GM19193 (cell line): ENCODE data around the gene SOD3.

Source experiments
- POLR2A ChIP-seq: IDR thresholded peaks from 4 replicates; pipeline ENCODE4 v1.6.1; 2011; ENCODE audit not compliant: insufficient read depth, insufficient read length; ENCODE audit errors: extremely low read depth

The SOD3 gene

DNA sequence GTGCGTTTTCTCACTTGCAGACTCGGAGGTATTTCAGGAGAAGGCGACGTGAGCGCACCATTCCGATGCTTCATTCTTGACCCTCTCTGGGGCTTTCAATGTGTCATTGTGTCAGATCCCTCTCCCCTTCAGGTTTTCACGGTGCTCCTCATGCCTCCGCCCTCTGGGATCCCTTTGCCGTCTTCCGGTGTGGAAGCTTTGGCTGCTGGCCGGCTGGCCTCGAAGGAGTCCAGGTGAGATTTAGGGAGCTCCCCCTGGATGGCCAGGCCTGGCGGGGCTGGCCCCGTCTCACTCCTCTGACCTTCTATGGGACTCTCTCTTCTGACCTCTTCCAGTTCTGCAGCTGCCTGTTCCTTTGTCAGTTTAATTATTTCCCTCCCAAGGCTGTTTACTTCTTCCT is 12.9 kb downstream of the SOD3 start:
- no peak for TF ChIP-seq POLR2A

- no peak for TF ChIP-seq POLR2A
Measured at GRCh38 chr4:24808955-24809354, 13.6 kb downstream of the SOD3 start.

GRCh38 chr4:24809376-24809775 is 14.0 kb downstream of the SOD3 start:
- no peak for TF ChIP-seq POLR2A

DNA sequence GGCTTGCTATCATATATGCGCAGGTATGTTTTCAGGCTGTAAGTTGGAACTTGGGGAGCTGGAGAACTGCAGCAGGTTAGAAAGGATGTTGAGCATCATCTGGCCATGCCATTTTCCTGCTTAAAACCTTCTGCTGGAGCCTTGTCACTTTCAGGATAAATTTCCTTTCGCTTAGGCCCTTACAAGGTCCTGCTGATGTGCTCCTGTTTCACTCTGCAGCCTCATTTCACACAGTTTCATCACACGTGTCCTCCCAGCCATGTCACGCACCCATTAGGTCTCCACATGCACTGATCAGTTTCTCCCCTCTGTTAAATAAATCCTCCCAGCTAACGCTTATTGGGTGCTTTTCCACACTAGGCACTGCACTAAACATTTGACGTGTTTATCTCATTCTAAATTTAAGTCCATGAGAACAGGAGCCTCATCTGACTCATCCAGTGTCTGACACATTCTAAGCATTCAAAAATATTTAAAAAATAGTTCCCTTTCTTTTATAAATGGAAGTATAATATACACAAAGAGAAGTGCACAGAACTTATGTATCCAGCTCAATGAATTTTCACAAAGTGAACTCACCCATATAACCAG is 14.5 kb downstream of the SOD3 start:
- TF ChIP-seq POLR2A: no peak

DNA sequence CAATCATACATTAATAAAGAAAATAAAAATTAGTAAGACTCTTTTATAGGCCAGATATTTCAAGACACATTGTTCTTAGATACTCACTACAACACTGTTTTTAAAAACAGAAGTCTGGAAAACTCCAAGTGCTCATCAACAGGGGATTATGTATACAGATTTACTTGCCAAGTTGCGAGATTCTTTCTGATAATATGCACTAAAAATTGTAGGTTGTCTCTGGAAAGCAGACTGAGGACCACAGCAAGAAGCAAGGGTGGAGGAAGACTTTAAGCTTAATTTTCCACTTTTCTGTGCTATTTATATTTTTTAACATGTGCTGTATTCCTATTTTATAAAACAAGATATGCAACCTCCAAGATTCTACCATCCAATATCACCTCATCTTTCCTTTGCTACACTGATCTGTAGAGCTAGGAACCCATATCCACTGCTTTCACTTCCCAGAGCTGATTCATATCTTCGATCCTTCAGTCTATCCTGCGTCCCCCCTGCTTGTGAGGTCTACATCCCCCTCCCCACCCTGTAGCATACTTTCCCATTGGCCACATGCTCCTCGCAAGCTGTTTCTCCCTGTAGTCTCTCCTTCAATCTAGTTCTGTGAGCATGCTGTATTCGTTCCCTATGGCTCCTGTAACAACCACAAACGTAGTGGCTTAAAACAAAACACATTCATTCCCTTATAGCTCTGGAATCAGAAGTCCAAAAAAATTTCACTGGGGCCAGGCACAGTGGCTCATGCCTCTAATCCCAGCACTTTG is 15.7 kb downstream of the SOD3 start:
- no peak for TF ChIP-seq POLR2A

GRCh38 chr4:24813732-24814131 is 18.4 kb downstream of the SOD3 start:
- TF ChIP-seq POLR2A: no peak

GRCh38 chr4:24816797-24817196 is 21.4 kb downstream of the SOD3 start:
- no peak for TF ChIP-seq POLR2A

DNA sequence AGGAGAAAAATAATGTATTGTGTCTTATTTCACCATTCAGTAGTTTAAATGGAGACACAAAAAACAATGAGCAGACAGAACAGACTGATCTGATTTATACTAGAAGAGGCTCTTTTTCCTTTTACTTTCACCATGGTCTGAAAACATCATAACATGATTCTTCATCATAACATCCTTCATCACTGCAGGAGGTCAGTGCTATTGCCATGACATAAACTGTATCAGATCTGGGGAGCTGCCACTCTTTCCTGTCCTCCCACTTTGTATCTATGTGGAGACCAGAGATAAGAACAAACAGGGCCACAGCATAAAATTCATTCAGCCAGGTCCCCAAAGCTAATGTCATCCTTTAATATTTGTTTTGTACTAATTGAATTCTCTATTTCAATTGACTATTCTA is 25.2 kb downstream of the SOD3 start:
- no peak for TF ChIP-seq POLR2A

GRCh38 chr4:24824720-24825119 is 29.3 kb downstream of the SOD3 start:
- no peak for TF ChIP-seq POLR2A

GRCh38 chr4:24831637-24832036 is 36.3 kb downstream of the SOD3 start:
- no peak for TF ChIP-seq POLR2A

DNA sequence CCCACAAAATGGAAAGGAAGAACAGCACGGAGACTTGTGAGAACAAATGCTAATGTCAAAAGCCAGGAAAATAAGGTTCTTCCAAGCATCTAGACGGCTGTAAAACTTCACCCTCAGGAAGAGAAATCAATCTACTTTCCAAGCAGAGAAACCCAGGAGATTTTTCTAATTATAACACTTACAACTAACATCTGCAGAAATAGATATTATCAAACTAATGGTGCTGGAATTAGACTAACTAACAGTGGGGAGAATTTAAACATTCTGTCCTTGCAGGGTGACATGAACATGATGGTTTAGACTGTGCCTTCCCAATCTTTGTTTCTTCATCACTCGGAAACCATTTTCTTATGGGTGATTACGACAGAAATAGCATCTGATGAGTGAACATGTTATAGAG is 40.3 kb downstream of the SOD3 start:
- no peak for TF ChIP-seq POLR2A

- TF ChIP-seq POLR2A: no peak
Measured at GRCh38 chr4:24836661-24837242, 41.4 kb downstream of the SOD3 start.

- no peak for TF ChIP-seq POLR2A
Measured at GRCh38 chr4:24837336-24837735, 42.0 kb downstream of the SOD3 start.

DNA sequence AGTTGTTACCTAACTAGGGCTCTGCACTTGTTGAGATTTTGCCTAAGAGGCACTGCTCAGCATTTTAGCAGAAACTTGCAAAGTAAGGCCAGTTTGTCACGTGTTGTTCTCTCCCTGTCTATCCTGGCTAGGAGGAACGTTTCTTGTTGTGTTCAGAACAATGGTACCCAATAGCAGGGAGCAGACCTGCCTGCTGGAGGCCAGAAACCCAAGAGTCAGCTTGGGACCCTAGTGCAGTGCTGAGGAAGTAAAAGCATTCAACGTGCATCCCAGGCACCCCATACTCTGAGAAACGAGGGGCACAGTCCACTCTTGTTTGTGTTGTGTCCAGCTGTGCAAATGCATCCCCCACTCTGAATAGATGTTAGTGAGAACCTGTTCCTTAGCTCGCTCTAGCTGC is 42.4 kb downstream of the SOD3 start:
- no peak for TF ChIP-seq POLR2A

GRCh38 chr4:24840362-24840761 is 45.0 kb downstream of the SOD3 start:
- TF ChIP-seq POLR2A: no peak
